Fibroblast of skin of right quadriceps (primary cell): Measurements from ENCODE around the gene KEAP1.
"Not testable (repeated sequence)": the region's sequence is repeated elsewhere in the genome, so short reads cannot be mapped to it uniquely, and the experiment has no call there.

ENCODE experiments used
- DNase-seq: peaks from one replicate; pipeline ENCODE4 v3.0.0-alpha.2; 2013

The KEAP1 gene

GRCh38 chr19:10503002-10503789, at the start of gene KEAP1:
TSS of gene KEAP1 (minus strand) at chr19:10503356. CDS start at chr19:10500033, 3,323 bp downstream.
- DNase-seq, result peak; percentile 31

- peak; percentile 14 for DNase-seq
Measured at GRCh38 chr19:10552510-10553053, 49.4 kb upstream of the KEAP1 start.

GRCh38 chr19:10551698-10552301, 48.6 kb upstream of the KEAP1 start:
- DNase-seq, result peak; percentile 23

DNA sequence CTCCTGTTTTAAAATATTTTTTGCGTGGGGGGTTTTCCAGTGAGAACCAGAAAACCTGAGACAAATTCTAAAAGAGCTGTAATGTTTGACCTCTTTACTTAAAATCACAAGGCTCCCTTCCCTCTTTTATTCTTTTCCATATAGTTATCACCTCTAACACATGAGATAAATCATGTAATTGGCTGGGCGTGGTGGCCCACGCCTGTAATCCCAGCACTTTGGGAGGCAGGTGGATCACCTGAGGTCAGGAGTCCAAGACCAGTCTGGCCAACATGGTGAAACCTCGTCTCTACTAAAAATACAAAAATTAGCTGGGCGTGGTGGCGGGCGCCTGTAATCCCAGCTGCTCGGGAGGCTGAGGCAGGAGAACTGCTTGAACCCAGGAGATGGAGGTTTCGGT, 47.9 kb upstream of the KEAP1 start:
- DNase-seq, result not testable (repeated sequence)

GRCh38 chr19:10550336-10550735, 47.2 kb upstream of the KEAP1 start:
- DNase-seq, result no peak

DNA sequence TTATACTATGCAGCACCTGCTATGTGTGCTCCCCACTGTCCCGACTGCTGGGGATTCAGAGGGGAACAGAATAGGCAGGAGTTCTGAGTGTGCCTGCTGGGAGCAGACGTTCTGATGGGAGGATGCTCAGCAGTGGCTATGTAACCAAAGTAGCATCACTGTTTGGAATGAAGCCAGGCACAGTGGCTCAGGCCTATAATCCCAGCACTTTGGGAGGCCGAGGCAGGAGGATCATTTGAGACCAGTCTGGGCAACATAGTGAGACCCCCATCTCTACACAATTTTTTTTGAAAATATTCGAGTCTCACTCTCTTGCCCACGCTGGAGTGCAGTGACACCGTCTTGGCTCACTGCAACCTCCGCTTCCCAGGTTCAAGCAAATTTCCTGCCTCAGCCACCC, 46.6 kb upstream of the KEAP1 start:
- DNase-seq, result no peak

DNA sequence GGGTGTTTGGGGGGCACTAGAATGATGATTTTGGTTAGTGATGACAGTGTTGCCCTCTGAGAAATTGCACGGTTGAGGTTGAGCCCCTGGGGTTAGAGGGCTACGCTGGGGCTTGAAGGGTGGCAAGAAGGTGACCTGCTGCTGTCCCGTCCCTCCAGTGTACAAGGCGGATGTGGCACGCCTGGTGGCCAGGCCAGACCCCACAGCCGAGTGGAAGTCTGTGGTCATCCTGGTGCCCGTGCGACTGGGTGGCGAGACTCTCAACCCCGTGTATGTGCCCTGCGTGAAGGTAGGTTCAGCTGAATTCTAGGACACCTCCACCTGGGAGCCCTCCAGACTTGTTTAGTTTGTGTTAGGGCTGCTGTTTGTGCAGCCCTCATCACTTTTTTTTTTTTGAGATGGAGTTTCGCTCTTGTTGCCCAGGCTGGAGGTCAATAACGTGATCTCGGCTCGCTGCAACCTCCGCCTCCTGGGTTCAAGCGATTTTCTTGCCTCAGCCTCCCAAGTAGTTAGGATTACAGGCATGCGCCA, 45.7 kb upstream of the KEAP1 start:
- no peak for DNase-seq

DNA sequence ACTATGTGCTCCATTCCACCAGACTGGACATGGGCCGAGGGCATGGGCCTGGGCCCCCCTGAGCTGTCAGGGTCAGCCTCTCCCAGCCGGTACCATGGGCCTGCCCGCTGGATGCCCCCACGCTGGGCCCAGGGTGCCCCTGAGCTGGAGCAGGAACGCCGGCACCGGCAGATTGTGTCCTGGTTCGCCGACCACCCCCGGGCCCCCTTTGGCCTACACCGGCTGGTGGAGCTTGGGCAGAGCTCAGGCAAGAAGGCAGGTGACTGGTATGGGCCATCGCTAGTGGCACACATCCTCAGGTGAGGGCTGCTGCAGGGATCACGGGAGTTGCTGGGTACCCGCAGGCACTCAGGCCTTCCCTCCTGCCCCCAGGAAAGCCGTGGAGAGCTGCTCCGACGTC, 43.7 kb upstream of the KEAP1 start:
- no peak for DNase-seq

DNA sequence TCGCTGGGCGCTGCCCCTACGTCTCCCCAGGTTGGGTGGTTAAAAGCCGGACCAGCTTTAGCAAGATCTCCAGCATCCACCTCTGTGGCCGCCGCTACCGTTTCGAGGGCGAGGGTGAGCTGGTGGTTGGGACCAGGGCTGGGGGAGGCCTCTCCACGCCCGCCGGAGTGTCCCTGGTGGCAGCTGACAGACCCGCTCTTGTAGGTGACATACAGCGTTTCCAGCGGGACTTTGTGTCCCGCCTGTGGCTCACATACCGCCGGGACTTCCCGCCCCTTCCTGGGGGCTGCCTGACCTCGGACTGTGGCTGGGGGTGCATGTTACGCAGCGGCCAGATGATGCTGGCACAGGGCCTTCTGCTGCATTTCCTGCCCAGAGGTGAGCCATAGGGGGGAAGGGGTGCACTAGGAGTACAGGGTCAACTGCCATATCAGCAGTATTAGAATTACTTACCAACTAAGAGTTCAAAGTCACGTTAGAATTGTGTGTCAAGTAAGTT, 41.6 kb upstream of the KEAP1 start:
- no peak for DNase-seq

- DNase-seq, result no peak
Measured at GRCh38 chr19:10544242-10544752, 41.1 kb upstream of the KEAP1 start.

DNA sequence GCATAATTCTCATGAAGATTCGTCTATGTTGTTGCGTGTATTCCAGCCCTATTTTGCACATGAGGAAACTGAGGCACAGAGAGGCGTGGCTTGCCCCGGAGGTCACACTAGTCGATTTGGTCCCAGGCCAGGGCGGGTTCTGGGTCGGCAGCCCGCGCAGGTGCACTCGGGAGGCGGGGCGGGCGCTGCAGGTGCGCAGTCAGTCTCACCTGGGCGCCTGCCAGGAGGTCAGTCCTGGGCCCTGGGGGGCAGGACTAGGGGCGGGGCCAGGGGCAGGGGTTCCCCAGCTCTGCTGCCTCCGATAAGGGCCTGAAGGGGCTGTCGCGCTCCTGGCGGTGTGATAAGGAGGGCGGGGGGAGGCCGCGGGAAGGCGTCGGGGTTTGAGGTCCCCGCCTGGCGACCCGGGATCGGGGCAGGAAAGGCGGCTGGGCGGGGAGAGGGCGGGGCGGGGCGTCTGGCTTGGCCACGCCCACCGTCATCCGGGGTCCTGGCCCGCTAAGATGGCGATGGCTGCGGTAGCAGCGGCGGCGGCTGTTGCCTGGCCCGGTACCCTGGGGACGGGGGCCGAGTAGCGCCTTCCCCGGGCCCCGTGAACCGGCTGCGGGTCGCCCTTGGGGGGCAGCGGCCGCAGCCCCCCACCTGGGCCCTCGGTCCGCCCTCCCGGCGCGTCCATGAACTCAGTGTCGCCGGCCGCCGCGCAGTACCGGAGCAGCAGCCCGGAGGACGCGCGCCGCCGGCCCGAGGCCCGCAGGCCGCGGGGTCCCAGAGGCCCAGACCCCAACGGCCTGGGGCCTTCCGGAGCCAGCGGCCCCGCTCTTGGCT, 40.5 kb upstream of the KEAP1 start, which contains the start of gene ATG4D:
Gene ATG4D (plus strand): TSS at position 485 of the 822 bp plus-strand sequence. CDS start 187 bp downstream, at position 672.
- peak; percentile 60 for DNase-seq

GRCh38 chr19:10543059-10543419, 39.9 kb upstream of the KEAP1 start:
- no peak for DNase-seq

DNA sequence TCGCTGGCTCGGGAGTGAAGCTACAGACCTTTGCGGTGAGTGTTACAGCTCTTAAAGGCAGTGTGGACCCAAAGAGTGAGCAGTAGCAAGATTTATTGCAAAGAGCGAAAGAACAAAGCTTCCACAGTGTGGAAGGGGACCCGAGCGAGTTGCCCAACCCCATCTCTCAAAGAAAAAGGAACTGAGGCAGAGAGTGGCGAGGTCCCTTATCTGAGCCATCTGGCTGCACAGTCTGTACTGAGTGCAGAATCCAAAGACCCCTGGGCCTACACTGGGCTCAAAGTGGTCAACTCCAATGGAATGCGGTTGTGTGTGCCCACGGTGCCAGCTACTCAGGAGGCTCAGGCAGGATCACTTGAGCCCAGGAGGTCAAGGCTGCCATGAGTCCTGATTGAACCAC, 35.9 kb upstream of the KEAP1 start:
- not testable (repeated sequence) for DNase-seq

GRCh38 chr19:10538204-10538983, 35.2 kb upstream of the KEAP1 start:
- DNase-seq, result no peak

DNA sequence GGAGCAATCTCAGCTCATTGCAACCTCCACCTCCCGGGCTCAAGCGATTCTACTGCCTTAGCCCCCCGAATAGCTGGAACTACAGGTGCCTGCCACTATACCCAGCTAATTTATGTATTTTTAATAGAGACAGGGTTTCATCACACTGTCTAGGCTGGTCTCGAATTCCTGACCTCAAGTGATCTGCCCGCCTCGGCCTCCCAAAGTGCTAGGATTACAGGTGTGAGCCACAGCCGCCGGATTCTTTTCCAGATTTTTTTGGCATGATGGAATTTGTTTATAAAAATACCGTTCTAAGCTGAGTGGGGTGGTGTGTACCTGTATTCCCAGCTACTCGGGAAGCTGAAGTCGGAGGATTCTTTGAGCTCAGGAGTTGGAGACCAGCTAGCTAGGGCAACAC, 34.5 kb upstream of the KEAP1 start:
- DNase-seq, result no peak

DNA sequence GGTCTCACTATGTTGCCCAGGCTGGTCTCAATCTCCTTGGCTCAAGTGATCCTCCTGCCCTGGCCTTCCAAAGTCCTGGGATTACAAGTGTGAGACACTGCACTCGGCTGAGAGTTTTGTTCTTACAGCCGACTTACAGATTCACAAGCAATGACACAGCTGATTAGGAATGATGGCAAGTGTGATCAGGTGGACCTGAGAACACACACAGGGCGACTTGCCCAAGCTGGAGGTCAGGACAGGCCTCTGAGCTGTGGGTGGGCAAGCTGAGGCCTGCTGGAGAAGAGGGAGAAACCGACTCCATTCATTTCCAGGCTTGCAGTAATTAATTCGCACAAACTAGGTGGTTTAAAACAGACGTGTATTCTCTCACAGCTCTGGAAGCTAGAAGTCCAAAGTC, 32.5 kb upstream of the KEAP1 start:
- DNase-seq, result no peak

- peak; percentile 87 for DNase-seq
Measured at GRCh38 chr19:10533646-10534386, 30.7 kb upstream of the KEAP1 start.

- DNase-seq, result no peak
Measured at GRCh38 chr19:10532457-10532856, 29.3 kb upstream of the KEAP1 start.

DNA sequence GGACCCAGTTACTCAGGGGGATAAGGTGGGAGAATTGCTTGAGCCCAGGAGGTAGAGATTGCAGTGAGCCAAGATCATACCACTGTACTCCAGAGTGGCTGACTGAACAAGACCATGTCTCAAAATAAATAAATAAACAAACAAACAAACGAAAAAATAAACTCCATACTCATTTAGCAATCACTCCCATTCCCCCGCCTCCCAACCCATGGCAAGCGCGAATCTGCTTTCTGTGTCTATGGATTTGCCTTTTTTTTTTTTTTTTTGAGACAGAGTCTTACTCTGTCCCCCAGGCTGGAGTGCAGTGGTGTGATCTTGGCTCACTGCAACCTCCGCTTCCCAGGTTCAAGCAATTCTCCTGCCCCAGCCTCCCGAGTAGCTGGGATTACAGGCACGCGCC, 23.7 kb upstream of the KEAP1 start:
- DNase-seq, result not testable (repeated sequence)

DNA sequence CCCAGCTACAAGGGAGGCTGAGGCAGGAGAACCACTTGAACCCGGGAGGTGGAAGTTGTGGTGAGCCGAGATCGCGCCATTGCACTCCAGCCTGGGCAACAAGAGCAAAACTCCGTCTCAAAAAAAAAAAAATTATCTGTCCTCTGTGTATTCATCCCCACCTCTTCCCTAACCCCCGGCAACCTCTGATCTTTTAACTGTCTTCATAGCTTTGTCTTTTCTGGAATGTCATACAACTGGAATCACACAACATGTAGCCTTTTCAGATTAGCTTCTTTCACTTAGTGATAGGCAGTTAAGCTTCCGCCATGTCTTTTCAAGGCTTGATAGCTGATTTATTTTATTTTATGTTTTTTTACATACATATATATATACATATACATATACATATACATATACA, 22.5 kb upstream of the KEAP1 start:
- no peak for DNase-seq

DNA sequence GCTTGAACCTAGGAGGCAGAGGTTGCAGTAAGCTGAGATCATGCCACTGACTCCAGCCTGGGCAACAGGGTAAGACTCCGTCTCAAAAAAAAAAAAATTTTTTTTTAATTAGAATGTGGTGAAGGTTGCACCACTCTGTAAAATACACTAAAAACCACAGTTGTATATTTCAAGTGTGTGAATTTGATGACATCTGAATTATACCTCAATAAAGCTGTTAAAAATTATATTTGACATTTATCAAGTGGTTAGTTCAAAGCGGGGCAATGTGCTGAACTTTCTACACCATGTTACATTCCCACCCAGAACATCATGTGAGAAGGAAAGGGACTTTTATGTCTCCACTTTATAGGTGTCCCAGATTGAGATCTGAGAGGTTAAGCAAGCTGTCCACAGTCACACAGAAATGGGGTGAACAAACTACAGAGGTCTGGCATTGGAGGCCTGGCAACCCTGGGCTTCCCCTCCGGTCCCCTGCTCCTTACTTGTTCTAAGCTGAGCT, 20.0 kb upstream of the KEAP1 start:
- no peak for DNase-seq
